DMS53 treated with DMSO at 0.1 percent for 48 hours (cell line): Measurements from ENCODE around the gene CYP2W1.
"Not testable (repeated sequence)": the region's sequence is repeated elsewhere in the genome, so short reads cannot be mapped to it uniquely, and the experiment has no call there.

ENCODE experiments used
- DNase-seq: peaks from one replicate; lab custom pipeline; 2025; ENCODE audit not compliant: unreplicated experiment; lab: John Stamatoyannopoulos, UW

CYP2W1 gene

DNA sequence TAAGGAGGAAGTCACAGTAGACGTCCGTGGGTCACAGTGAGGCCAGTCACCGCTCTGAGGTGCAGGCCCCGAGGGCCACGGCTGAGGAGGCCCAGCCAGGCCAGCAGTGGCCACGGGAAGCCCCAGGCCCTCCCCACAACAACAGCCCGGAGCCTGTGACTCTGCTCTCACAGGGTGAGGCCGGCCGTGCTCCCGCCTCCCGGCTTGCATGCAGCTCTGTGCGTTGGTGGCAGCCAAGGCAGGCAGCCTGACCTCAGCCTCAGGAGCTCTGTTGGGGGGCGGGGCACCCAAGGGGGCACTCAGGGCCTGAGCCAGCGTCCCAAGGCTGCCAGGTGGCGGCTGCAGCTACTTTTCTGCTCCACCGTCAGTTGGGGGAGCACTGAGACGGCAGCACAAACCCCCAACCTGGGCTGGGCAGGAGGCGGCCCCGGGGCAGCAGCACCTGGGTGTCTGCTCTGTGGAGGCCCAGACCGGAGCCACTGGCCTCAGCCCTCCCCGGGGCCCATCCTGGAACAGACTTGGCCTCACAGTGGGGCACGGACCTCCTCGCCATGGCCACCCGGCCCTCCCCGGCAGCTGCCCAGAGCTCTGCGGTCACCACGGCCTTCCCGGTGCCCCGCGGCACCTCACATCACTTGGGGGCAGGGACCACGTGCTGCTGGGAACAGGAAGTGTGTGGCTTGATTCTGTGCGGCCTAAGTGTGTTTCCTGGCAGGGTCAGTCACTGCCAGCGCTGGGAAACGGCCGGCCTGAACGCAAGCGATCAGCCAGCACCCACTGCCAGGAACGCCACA, 13.3 kb downstream of the CYP2W1 start:
- DNase-seq: no peak

DNA sequence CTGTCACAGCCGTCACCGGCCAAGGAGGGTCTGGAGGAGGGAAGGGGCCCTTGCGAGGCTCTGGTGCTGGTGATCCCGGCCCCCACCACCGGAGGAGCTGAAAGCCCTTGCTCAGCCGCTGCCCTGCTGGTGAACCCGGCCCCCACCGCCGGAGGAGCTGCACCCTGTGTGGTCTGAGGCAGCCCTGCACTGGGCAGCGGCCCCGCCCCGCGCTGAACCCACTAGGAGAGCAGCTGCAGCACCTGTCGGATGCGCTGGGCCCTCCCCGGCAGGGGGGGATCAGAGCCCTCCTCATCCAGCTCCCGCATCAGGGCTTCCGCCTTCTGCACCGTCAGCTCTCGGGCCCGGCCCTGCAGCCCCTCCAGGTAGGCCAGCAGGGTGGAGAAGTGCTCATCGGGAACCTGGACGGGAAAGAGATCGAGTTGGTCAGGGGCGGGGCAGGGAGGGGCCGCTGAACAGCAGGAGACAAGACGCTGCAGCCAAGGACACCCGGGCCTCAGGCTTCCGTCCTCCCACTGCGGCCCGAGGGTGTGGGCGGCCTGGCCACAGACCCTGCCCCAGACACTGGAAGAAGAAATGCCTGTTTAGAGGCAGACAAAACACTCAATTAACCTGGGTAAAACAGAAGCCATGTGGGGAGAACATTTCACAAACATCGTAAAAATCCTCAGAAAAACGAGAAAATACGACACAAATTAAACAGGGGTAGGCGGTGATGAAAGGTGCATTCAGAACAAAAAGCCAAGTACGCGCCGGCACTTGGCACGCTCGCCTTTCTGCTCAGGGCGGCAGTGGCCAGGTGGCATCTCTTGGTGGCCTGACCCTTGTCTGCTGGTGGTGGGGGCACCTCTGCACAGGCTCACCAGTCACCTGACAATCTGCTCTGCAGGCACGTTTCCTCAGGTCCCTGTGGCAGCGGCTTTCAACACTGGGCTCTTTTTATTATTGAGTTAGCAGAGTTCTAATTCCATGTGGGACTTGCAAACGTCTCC, 14.7 kb downstream of the CYP2W1 start:
- DNase-seq: no peak

DNA sequence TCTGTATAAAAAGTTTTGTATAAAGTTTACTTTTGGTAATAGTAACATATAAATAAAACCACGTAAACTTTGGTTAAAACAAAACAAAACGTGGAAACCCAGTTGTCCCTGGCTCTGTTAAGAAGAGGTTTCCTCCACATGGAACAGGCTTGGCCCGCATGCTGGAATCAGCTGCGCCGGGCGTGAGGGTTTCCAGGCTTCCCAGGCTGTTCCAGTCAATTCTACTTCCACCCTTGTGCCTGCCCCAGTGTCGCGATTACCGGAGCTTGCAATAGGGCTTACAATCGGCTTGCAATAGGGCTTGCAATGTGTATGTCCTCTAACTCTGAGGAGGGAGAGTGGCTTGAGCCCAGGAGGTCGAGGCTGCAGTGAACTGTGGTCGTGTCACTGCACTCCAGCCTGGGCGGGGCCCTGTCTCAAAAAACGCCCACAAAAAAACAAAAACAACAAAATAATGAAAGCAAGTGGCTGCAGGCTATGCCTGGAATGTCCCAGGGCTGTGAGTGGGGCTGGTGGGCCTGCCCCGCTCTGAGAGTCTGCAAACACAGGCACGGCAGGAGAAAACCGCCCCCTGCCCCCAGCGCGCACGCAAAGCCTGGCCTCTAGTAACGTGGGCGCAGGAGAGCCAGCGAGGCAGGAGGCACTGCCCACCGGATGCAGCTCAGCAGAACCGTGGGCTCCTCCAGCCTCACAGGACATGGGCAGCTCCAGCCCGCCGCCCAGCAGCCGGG, 16.3 kb downstream of the CYP2W1 start:
- no peak for DNase-seq

DNA sequence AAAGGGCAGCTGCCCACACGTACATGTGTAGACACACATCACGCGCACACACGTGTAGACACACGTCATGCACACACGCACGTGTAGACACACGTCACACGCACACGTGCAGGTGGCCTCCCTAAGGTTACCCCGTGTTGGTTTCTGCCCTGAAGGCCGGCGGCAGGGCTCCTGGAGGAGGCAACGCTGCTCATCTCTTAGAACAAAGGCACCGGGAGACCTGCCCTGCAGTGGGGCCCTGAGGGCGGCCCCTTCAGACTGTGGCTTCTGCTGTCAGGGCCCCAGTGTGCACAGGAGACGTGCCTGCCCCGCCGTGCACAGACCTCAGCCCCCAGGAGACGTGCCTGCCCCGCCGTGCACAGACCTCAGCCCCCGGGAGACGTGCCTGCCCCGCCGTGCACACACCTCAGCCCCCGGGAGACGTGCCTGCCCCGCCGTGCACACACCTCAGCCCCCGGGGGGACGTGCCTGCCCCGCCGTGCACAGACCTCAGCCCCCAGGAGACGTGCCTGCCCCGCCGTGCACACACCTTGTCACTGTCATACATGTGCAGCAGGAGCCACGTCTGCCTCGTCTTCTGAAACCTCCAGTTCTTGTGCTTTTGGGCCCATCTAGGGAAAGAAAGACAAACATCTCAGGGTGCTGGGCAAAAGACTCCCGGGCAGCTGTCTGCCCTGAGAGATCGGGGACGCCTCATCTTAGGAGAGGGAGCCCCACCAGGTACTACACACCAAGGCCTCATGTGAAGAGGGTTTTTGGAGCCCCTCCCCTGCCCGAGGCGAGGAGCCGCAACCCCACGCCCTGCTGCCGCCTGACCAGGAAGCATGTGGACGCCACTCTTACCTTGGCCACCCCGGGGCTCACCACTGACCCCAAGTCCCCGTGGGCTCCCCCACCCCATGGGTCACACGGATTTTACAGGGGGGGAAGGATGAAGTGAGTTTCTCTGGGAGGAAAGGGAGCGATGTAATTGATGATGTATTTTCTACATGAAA, 17.3 kb downstream of the CYP2W1 start:
- no peak for DNase-seq

DNA sequence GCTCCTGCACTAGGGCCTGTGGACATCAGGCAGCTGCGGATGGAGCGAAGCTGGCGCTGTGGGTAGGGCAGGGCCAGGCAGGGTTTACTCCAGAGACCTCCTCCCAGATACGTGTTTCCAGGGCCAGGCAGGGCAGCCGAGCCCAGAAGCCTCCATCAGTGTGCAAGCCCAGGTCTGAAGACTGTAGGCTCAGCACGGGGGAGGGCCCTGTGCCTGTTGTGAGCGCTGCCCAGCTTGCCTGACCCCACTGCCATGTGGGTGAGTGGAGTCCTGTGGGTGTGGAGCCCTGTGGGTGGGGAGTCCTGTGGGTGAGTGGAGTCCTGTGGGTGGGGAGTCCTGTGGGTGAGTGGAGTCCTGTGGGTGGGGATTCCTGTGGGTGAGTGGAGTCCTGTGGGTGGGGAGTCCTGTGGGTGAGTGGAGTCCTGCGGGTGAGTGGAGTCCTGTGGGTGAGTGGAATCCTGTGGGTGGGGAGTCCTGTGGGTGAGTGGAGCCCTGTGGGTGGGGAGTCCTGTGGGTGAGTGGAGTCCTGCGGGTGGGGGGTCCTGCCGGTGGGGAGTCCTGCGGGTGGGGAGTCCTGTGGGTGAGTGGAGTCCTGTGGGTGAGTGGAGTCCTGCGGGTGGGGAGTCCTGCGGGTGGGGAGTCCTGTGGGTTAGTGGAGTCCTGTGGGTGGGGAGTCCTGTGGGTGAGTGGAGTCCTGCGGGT, 18.2 kb downstream of the CYP2W1 start:
- not testable (repeated sequence) for DNase-seq

DNA sequence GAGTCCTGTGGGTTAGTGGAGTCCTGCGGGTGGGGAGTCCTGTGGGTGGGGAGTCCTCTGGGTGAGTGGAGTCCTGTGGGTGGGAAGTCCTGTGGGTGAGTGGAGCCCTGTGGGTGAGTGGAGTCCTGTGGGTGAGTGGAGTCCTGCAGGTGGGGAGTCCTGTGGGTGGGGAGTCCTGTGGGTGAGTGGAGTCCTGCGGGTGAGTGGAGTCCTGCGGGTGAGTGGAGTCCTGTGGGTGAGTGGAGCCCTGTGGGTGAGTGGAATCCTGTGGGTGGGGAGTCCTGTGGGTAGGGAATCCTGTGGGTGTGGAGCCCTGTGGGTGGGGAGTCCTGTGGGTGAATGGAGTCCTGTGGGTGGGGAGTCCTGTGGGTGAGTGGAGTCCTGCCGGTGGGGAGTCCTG, 19.0 kb downstream of the CYP2W1 start:
- not testable (repeated sequence) for DNase-seq

DNA sequence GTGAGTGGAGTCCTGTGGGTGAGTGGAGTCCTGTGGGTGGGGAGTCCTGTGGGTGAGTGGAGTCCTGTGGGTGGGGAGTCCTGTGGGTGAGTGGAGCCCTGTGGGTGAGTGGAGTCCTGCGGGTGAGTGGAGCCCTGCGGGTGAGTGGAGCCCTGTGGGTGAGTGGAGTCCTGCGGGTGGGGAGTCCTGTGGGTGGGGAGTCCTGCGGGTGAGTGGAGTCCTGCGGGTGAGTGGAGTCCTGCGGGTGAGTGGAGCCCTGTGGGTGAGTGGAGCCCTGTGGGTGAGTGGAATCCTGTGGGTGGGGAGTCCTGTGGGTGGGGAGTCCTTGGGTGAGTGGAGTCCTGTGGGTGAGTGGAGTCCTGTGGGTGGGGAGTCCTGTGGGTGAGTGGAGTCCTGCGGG, 19.5 kb downstream of the CYP2W1 start:
- DNase-seq: not testable (repeated sequence)

DNA sequence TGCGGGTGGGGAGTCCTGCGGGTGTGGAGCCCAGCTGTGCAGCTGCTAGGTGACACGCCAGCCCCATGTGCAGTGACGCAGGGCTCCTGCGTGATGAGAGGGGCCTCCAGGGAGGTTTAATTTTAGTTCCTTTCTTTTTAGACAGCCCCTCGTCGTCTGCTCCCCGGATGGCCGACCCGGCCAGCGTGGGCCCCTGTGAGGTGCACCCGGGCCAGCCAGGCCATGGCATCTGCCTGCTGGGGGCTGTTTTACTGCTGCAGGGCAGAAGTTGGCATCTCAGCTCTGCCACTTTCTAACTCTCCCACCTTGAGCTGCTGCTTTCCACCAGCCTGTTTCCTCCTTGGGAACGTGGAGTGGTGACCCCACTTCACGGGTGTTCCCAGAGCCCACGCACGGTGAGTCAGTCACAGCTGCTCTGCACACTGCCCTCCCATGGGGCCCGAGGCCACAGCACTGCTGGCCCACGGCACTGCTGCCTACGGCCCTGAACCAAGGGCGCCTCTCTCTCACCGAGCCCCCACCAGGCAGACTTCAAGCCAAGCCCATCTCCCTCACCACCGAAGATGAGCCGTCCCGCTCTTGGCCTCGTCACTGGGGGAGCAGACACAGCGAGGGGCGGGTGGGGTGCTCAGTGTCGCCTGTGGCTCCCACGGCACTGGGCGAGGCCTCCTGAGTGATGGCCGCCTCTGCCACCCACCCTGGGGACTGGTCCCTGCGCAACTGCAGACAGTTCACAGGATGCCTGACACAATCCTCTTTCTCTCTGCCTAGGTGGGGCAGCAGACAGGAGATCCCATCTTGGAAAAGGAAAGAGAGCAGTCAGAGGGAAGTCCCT, 21.3 kb downstream of the CYP2W1 start:
- no peak for DNase-seq

DNA sequence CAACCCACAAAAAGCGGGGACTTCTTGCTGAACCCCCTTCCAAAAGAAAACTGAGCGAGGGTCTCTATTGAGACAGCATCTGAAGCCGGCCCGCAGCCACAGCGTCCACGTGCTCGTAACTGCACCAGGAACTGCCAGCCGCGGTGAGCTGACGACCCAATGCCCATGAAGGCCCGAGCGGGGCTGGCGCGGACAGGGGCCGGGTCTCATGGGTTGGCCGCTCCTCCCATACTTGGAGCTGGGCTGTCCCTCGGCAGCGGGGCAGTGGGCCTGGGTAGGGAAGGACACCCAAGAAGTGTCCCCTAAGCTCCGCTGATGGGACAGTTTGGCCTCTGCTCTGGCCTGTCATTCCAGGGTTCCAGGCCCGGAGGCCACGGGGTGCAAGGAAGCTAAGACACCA, 22.3 kb downstream of the CYP2W1 start:
- no peak for DNase-seq

DNA sequence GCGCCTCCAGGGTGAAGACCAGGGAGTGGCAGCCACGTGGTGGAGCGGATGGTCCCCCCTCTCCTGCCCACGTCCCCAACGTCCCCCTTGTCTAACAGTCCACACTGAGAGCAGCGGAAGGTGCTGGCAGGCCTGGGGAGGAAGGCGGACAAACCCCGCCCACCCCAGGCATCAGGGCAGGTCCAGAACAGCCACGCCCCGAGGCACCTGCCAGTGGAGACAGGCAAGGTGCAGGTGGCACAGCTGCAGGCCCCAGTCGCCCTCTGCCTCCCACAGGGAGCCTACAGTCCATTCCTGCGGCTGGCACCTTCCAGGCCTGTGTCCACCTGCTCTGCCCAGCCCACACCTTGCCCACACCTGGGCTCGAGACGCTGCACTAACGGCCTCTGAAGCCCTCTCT, 24.9 kb downstream of the CYP2W1 start:
- no peak for DNase-seq

DNA sequence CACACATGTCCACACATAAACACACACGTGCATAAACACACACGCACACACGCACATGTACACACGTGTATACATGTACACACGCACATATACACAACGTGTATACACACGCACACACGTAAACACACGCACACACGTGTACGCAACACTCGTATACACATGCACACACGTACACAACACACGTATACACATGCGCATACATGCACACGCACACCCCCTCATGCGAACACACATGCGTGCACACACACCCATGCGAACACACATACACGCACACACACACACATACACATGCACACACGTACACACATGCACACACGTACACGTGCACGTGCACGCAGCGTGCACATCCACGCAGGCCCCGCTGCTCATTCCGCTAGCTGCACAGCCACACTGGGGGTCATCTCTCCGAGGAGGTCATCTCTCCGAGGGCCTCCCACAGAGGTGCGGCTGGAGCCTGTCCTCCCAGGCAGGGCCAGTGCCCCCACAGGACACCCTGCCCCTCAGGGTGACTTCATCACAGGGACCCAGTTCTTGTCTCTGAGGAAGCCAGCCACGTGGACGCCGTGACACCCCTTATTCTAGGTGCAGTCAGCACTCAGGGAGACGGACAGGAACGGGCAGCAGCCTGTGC, 25.9 kb downstream of the CYP2W1 start:
- no peak for DNase-seq

DNA sequence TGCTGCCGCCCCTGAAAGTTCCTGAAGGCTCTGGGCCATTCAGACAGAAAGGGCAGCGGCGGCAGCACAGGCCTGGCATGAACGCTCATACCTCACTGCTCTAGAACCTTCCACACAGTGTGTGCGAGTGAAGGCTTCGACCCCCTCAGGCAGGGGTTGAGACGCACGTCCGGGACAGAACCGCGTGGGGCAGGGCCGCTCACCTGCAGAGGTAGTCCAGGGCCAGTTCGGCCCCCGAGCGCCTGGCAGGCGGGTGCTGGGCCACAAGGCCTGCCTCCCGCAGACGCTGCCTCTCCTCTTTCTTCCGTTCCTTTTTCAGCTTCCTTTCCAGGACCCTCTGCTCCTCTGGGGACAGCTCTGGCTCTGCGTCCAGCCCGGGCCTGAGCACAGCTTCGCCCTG, 26.8 kb downstream of the CYP2W1 start:
- no peak for DNase-seq

DNA sequence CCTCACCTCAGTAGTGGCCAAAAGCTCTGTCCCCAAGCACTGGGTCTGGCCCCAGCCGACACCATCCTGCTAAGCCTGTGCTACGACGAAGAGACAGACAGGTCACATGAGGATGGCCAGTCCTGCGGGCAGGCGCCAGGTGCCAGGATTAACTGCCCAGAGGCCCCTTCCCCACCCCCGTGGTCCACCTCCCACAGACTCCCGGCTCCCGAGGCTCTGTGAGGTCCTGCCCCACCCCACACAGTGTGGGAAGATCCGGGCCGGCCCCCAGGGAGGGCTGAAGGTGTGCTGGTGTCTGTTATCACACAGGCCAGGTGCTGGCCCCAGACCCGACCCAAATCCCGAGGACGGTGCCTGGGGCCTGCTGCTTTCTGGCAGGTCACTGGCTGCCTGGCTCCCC, 27.2 kb downstream of the CYP2W1 start:
- no peak for DNase-seq

DNA sequence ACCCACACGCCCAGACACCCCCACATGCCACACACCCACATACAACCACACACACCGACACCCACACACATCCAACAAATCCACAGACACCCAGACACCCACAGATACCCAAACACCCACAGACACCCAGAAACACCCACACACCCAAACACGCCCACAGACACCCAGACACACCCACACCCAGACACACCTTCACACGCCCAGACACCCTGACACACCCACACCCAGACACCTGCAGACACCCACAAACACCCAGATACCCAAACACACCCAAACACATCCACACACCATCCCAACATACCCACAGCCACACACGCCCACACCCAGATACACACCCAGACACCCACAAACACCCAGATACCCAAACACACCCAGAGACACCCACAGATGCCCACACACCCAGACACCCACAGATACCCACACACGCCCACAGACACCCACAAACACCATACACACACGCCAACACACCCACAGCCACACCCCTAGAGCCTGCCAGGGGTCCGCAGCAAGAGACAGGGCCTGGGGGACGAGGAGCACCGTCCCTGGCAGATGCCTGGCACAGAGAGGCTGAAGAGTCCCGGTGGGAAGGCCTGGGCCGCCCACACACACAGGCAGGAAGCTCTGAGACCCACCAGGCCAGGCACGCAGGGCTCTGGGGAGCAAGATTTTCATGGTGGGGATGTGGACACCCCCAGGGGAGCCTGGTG, 28.5 kb downstream of the CYP2W1 start:
- no peak for DNase-seq

DNA sequence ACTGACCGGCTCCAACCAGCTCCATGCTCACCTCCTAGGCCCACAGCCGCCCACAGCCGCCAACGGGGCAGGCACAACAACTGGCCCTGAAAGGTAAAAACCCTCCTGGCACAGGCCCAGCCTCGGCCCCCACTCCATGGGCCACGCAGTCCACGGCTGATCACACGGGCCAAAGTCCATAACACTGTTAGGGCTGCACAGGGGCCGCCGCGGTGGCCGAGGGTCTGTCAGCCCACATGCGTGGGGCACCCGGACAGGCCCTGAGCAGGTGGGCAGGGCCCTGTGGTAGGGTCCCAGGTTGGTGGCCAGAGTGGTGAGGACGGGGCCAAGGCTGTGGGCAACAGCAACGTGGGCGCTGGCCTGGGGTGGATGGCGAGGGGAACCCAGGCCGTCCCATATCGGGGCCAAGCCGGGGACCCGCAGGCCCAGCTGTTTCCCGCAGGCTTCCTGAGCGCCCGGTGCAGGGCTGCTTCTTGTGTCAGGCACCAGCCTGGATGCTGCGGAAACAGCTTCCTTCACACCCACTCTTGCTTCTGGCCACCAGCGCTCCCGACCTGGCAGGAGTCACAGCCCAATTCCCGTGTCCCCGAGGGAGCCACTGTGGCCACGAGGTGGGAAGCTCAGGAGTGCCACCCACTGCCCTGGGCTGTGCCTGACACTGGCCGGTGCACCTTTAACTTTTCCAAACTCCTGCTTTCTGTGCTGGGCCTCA, 29.2 kb downstream of the CYP2W1 start:
- DNase-seq: no peak

DNA sequence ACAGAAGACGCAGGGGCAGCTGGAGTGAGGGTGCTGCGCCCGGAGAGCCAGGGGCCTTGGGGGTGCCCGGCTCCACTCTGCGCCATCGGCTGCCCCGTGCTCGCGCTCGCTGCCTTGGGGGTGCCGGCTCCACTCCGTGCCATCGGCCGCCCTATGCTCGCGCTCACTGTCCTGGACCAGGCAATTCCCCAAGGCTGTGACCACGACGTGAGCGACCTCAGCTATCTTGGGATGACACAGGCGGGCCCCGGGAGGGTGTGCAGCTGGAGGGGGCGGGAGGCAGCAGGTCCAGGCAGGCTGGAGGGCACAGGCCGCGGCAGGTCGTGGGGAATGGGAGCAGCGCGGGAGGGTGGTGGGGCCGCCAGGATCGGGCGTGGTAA, 29.7 kb downstream of the CYP2W1 start:
- no peak for DNase-seq

DNA sequence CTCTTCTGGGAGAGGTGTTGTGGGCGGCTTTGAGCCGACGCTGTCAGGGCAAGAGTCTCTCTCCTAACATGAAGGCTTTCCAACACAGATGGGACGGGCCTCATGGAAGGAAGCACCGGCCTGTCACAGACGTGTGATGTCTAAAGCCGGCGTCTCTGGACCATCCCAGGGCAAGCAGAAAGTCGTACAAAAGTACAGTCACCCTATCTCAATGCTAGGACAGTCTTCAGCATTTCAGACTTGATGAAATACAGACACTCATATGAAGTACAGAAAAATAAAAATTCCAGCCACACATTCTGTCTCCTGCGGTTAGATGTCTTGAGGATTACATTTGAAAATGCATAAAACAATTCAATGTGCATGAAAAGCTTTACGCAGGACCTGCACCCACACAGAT, 30.6 kb downstream of the CYP2W1 start:
- DNase-seq: no peak
